GM12878 (cell line): Measurements from ENCODE around the gene BRD1. TPM values are rescaled to one million over a fixed set of nuclear protein-coding genes. Genes with fewer than 3 reads are reported as not detected.

Experiments
- ATF2 ChIP-seq: IDR thresholded peaks from 2 replicates; pipeline ENCODE4 v1.6.1; 2012; ENCODE audit warnings: low read length, inconsistent platforms
- CHD4 ChIP-seq: fragments of 200-600 bp; sonication (generic); IDR thresholded peaks from 2 replicates; pipeline ENCODE4 v1.6.1; 2016; ENCODE audit warnings: mild to moderate bottlenecking
- EGR1 ChIP-seq, 2 experiments: IDR thresholded peaks; 1 replicate in 1 of 2; 2 replicates in 1 of 2; pipeline ENCODE4 v1.6.1; 2011 to 2012; ENCODE audit warnings: low read depth in 2 of 2, low read length in 2 of 2, borderline replicate concordance in 1 of 2, mild to moderate bottlenecking in 1 of 2, moderate library complexity in 1 of 2
- IRF4 ChIP-seq: IDR thresholded peaks from 2 replicates; pipeline ENCODE4 v1.6.1; 2011; ENCODE audit warnings: low read depth, low read length
- SUZ12 ChIP-seq: fragments of 200-600 bp; sonication (generic); IDR thresholded peaks from one replicate; pipeline ENCODE4 v1.6.1; 2018; ENCODE audit warnings: antibody characterized with exemption, mild to moderate bottlenecking; ENCODE audit not compliant: unreplicated experiment
- polyA plus RNA-seq, 11 experiments: library from polyadenylated mRNA; depleted of rRNA in 4 of 11; unstranded in 6 of 11; stranded (reverse) in 5 of 11; fragments of >200 nt; fragmentation: Nextera tagmentation in 4 of 11; fragmentation: Illumina TruSeq in 1 of 11; extraction: Ambion mirVana in 4 of 11; extraction: Trizol in 1 of 11; gene quantifications; 1 replicate in 1 of 11; 2 replicates in 10 of 11; pipeline versions ENCODE4 v1.2.1 to v1.2.3, GENCODE V29; 2011 to 2016; ENCODE audit warnings: inconsistent platforms in 2 of 11, missing spikeins in 2 of 11, low read depth in 1 of 11
- small RNA-seq: library from RNA; depleted of rRNA; stranded (forward); fragments of <200 nt; gene quantifications from one replicate; pipeline ENCODE3, GENCODE V24; 2014
- total RNA-seq, 4 experiments: library from RNA; depleted of rRNA in 3 of 4; stranded (reverse); fragments of >200 nt in 3 of 4; fragmentation: Illumina TruSeq in 1 of 4; extraction: Trizol in 1 of 4; gene quantifications; 2 replicates each; pipeline versions ENCODE4 v1.2.1 to v1.2.3, GENCODE V29; 2013 to 2021

The BRD1 gene
- total and polyA plus RNA-seq, 10 of the 15 experiments (the other 5 are each of a cell fraction or from before 2014, with no cell fraction given) = 0.90 to 26.4 (median 7.1) TPM

- TF ChIP-seq ATF2 = no peak
- no peak for TF ChIP-seq IRF4
- TF ChIP-seq EGR1 (IDR thresholded peaks at IDR 0.05; ENCODE audit: borderline replicate concordance in 1 of 2, low read depth in 2 of 2, low read length in 2 of 2) = no peak
- no peak for TF ChIP-seq SUZ12
- TF ChIP-seq CHD4 = no peak
Observed at GRCh38 chr22:49723478-49724029, 104.1 kb downstream of the BRD1 start (continued).

Small RNAs within 50 kb of the gene (small RNA-seq; reads per million reads assigned to genes)
- gene AL117328.1 = not detected
- not detected for gene RF00017

Other genes starting within 250 kb of the BRD1 start
- 14.1 and 14.7 TPM in 2 replicates for gene ZBED4, start 26.0 kb upstream of the BRD1 start, total RNA-seq (2014; rRNA removed)
- 9.0 and 9.9 TPM in 2 replicates for gene ZBED4, start 26.0 kb upstream of the BRD1 start, total RNA-seq (2014; rRNA removed; fragmentation: Illumina TruSeq; extraction: Trizol)
- gene ZBED4, start 26.0 kb upstream of the BRD1 start, total RNA-seq (2021) = 21.2 and 21.6 TPM in 2 replicates
- 3.9 and 6.1 TPM in 2 replicates for gene ZBED4, start 26.0 kb upstream of the BRD1 start, polyA plus RNA-seq (2011; rRNA removed)
- gene ZBED4, start 26.0 kb upstream of the BRD1 start, polyA plus RNA-seq (2014; fragmentation: Illumina TruSeq; extraction: Trizol) = 10.6 and 14.9 TPM in 2 replicates
- gene ZBED4, start 26.0 kb upstream of the BRD1 start, polyA plus RNA-seq (2014; fragmentation: Nextera tagmentation; extraction: Ambion mirVana) = 1 to 10 TPM; 2.3 to 2.7 TPM
- gene ZBED4, start 26.0 kb upstream of the BRD1 start, polyA plus RNA-seq (2014; rRNA removed) = 10.6 and 11.0 TPM in 2 replicates
- 10 to 100 TPM; 14.9 to 16.8 TPM for gene ZBED4, start 26.0 kb upstream of the BRD1 start, polyA plus RNA-seq (2016; fragmentation: Nextera tagmentation; extraction: Ambion mirVana)
- gene ALG12, start 90.6 kb upstream of the BRD1 start, total RNA-seq (2014; rRNA removed) = 9.8 and 10.5 TPM in 2 replicates
- 3.3 and 3.7 TPM in 2 replicates for gene ALG12, start 90.6 kb upstream of the BRD1 start, total RNA-seq (2014; rRNA removed; fragmentation: Illumina TruSeq; extraction: Trizol)
- gene ALG12, start 90.6 kb upstream of the BRD1 start, total RNA-seq (2021) = 15.8 and 16.6 TPM in 2 replicates
- gene ALG12, start 90.6 kb upstream of the BRD1 start, polyA plus RNA-seq (2011; rRNA removed) = 2.2 and 5.2 TPM in 2 replicates
- 0.79 and 4.3 TPM in 2 replicates for gene ALG12, start 90.6 kb upstream of the BRD1 start, polyA plus RNA-seq (2014; fragmentation: Illumina TruSeq; extraction: Trizol)
- gene ALG12, start 90.6 kb upstream of the BRD1 start, polyA plus RNA-seq (2014; fragmentation: Nextera tagmentation; extraction: Ambion mirVana) = under 1 TPM; 0.22 to 0.37 TPM
- gene ALG12, start 90.6 kb upstream of the BRD1 start, polyA plus RNA-seq (2014; rRNA removed) = 8.0 and 9.7 TPM in 2 replicates
- 10 to 100 TPM; 17.9 to 23.4 TPM for gene ALG12, start 90.6 kb upstream of the BRD1 start, polyA plus RNA-seq (2016; fragmentation: Nextera tagmentation; extraction: Ambion mirVana)
- gene CRELD2, start 90.8 kb upstream of the BRD1 start, total RNA-seq (2014; rRNA removed) = 37.9 and 49.5 TPM in 2 replicates
- gene CRELD2, start 90.8 kb upstream of the BRD1 start, total RNA-seq (2014; rRNA removed; fragmentation: Illumina TruSeq; extraction: Trizol) = 16.1 and 16.5 TPM in 2 replicates
- gene CRELD2, start 90.8 kb upstream of the BRD1 start, total RNA-seq (2021) = 40.6 and 48.1 TPM in 2 replicates
- 8.4 and 14.0 TPM in 2 replicates for gene CRELD2, start 90.8 kb upstream of the BRD1 start, polyA plus RNA-seq (2011; rRNA removed)
- gene CRELD2, start 90.8 kb upstream of the BRD1 start, polyA plus RNA-seq (2014; fragmentation: Illumina TruSeq; extraction: Trizol) = 3.2 and 11.9 TPM in 2 replicates
- 10 to 100 TPM in 1 of 2 experiments, 1 to 10 TPM in 1; 9.4 to 15.0 TPM for gene CRELD2, start 90.8 kb upstream of the BRD1 start, polyA plus RNA-seq (2014; fragmentation: Nextera tagmentation; extraction: Ambion mirVana)
- gene CRELD2, start 90.8 kb upstream of the BRD1 start, polyA plus RNA-seq (2014; rRNA removed) = 35.7 and 45.0 TPM in 2 replicates
- gene CRELD2, start 90.8 kb upstream of the BRD1 start, polyA plus RNA-seq (2016; fragmentation: Nextera tagmentation; extraction: Ambion mirVana) = 100 to 1,000 TPM in 1 of 2 experiments, 10 to 100 TPM in 1; 97.0 to 111 TPM
- gene PIM3, start 132.9 kb upstream of the BRD1 start, total RNA-seq (2014; rRNA removed) = 44.7 and 51.8 TPM in 2 replicates
- 11.0 and 11.9 TPM in 2 replicates for gene PIM3, start 132.9 kb upstream of the BRD1 start, total RNA-seq (2014; rRNA removed; fragmentation: Illumina TruSeq; extraction: Trizol)
- gene PIM3, start 132.9 kb upstream of the BRD1 start, total RNA-seq (2021) = 59.5 and 60.8 TPM in 2 replicates
- 8.6 and 12.4 TPM in 2 replicates for gene PIM3, start 132.9 kb upstream of the BRD1 start, polyA plus RNA-seq (2011; rRNA removed)
- gene PIM3, start 132.9 kb upstream of the BRD1 start, polyA plus RNA-seq (2014; fragmentation: Illumina TruSeq; extraction: Trizol) = 2.2 and 6.2 TPM in 2 replicates
- 1 to 10 TPM in 1 of 2 experiments, under 1 TPM in 1; 0.31 to 1.5 TPM for gene PIM3, start 132.9 kb upstream of the BRD1 start, polyA plus RNA-seq (2014; fragmentation: Nextera tagmentation; extraction: Ambion mirVana)
- gene PIM3, start 132.9 kb upstream of the BRD1 start, polyA plus RNA-seq (2014; rRNA removed) = 57.0 and 57.8 TPM in 2 replicates
- 10 to 100 TPM; 12.4 to 34.3 TPM for gene PIM3, start 132.9 kb upstream of the BRD1 start, polyA plus RNA-seq (2016; fragmentation: Nextera tagmentation; extraction: Ambion mirVana)
- gene IL17REL, start 184.9 kb upstream of the BRD1 start, total RNA-seq (2014; rRNA removed) = not detected in 2 replicates
- not detected in 2 replicates for gene IL17REL, start 184.9 kb upstream of the BRD1 start, total RNA-seq (2014; rRNA removed; fragmentation: Illumina TruSeq; extraction: Trizol)
- gene IL17REL, start 184.9 kb upstream of the BRD1 start, total RNA-seq (2021) = not detected in 2 replicates
- 0.03 TPM in 1 of 2 replicates, not detected in the other for gene IL17REL, start 184.9 kb upstream of the BRD1 start, polyA plus RNA-seq (2011; rRNA removed)
- not detected in 2 replicates for gene IL17REL, start 184.9 kb upstream of the BRD1 start, polyA plus RNA-seq (2014; fragmentation: Illumina TruSeq; extraction: Trizol)
- not detected for gene IL17REL, start 184.9 kb upstream of the BRD1 start, polyA plus RNA-seq (2014; fragmentation: Nextera tagmentation; extraction: Ambion mirVana)
- gene IL17REL, start 184.9 kb upstream of the BRD1 start, polyA plus RNA-seq (2014; rRNA removed) = 0.06 TPM in 1 of 2 replicates, not detected in the other
- not detected for gene IL17REL, start 184.9 kb upstream of the BRD1 start, polyA plus RNA-seq (2016; fragmentation: Nextera tagmentation; extraction: Ambion mirVana)
- not detected in 2 replicates for gene TTLL8, start 230.4 kb upstream of the BRD1 start, total RNA-seq (2014; rRNA removed)
- gene TTLL8, start 230.4 kb upstream of the BRD1 start, total RNA-seq (2014; rRNA removed; fragmentation: Illumina TruSeq; extraction: Trizol) = not detected in 2 replicates
- not detected in 2 replicates for gene TTLL8, start 230.4 kb upstream of the BRD1 start, total RNA-seq (2021)
- gene TTLL8, start 230.4 kb upstream of the BRD1 start, polyA plus RNA-seq (2011; rRNA removed) = not detected in 2 replicates
- not detected in 2 replicates for gene TTLL8, start 230.4 kb upstream of the BRD1 start, polyA plus RNA-seq (2014; fragmentation: Illumina TruSeq; extraction: Trizol)
- not detected for gene TTLL8, start 230.4 kb upstream of the BRD1 start, polyA plus RNA-seq (2014; fragmentation: Nextera tagmentation; extraction: Ambion mirVana)
- gene TTLL8, start 230.4 kb upstream of the BRD1 start, polyA plus RNA-seq (2014; rRNA removed) = not detected in 2 replicates
- not detected for gene TTLL8, start 230.4 kb upstream of the BRD1 start, polyA plus RNA-seq (2016; fragmentation: Nextera tagmentation; extraction: Ambion mirVana)